ENCODE measurements around the gene MAPK6. TPM values are rescaled to one million over a fixed set of nuclear protein-coding genes. Genes with fewer than 3 reads are reported as not detected.

The MAPK6 gene
- total and polyA plus RNA-seq, 2 of the 4 experiments (the other 2 are of a cell fraction): 22.6 to 60.6 TPM

DNA sequence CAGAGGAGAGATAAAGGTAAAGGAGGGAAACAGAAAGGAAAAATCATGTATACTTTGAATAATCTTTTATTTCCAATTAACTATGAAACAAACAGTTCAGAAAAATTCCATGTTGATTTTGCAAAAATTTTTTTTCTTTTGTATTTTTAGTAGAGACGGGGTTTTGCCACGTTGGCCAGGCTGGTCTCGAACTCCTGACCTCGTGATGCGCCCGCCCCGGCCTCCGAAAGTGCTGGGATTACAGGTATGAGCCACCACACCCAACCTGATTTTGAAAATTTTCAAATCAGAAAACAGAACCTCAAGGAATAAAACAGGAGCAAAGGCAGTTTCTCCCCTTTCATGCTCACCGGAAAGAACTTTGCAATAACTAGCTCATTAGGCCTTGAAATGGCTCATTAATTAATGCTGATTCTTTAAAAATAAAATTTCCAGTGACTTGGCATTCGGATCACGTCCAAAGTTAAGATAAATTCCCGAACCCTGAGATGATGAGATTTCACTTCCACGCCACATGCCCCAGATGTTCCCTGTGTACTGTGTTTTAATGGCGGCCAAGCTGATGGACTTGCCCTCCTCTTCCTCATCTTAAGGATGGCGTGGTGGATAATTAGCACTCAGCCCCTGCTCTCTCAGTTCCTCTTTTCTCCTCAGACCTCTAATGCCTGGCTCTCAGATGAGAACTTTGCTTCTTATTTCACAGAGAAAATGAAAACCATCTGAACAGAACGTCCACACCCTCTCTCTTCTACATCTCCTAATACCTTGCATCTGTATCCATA lies 82.7 kb downstream of the MAPK6 start:
- no peaks in the 10 kb centered on the region for H4K20me1 ChIP-seq (ENCODE audit: insufficient read depth, low read length)
- WGBS, 2 experiments (ENCODE audit: extremely low coverage in 2 of 2, insufficient read length in 1 of 2): 93% methylated on average over 6 of the region's 16 CpGs; no CpG with 5 or more reads in 1 of the 2 experiments
- TF ChIP-seq, protein P1, sequence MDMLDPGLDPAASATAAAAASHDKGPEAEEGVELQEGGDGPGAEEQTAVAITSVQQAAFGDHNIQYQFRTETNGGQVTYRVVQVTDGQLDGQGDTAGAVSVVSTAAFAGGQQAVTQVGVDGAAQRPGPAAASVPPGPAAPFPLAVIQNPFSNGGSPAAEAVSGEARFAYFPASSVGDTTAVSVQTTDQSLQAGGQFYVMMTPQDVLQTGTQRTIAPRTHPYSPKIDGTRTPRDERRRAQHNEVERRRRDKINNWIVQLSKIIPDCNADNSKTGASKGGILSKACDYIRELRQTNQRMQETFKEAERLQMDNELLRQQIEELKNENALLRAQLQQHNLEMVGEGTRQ (IDR thresholded peaks at IDR 0.05; ENCODE audit: low read depth, low read length): no peak
- TF ChIP-seq MAFK (IDR thresholded peaks at IDR 0.05; ENCODE audit: low read depth, low read length) (no peak), MXI1 (IDR thresholded peaks at IDR 0.05; ENCODE audit: borderline replicate concordance, low read depth, low read length) (no peak), RFX5 (IDR thresholded peaks at IDR 0.05; ENCODE audit: low read depth, low read length) (no peak), SMC3 (IDR thresholded peaks at IDR 0.05; ENCODE audit: low read depth, low read length) (no peak), NFE2L2 (IDR thresholded peaks at IDR 0.05; ENCODE audit: low read depth, low read length) (no peak), POLR2A (IDR thresholded peaks at IDR 0.05; ENCODE audit: low read depth, low read length) (no peak)
- TF ChIP-seq, protein P2, sequence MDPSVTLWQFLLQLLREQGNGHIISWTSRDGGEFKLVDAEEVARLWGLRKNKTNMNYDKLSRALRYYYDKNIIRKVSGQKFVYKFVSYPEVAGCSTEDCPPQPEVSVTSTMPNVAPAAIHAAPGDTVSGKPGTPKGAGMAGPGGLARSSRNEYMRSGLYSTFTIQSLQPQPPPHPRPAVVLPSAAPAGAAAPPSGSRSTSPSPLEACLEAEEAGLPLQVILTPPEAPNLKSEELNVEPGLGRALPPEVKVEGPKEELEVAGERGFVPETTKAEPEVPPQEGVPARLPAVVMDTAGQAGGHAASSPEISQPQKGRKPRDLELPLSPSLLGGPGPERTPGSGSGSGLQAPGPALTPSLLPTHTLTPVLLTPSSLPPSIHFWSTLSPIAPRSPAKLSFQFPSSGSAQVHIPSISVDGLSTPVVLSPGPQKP (IDR thresholded peaks at IDR 0.05; ENCODE audit: borderline replicate concordance, low read depth, low read length): no peak
- TF ChIP-seq, protein P3, sequence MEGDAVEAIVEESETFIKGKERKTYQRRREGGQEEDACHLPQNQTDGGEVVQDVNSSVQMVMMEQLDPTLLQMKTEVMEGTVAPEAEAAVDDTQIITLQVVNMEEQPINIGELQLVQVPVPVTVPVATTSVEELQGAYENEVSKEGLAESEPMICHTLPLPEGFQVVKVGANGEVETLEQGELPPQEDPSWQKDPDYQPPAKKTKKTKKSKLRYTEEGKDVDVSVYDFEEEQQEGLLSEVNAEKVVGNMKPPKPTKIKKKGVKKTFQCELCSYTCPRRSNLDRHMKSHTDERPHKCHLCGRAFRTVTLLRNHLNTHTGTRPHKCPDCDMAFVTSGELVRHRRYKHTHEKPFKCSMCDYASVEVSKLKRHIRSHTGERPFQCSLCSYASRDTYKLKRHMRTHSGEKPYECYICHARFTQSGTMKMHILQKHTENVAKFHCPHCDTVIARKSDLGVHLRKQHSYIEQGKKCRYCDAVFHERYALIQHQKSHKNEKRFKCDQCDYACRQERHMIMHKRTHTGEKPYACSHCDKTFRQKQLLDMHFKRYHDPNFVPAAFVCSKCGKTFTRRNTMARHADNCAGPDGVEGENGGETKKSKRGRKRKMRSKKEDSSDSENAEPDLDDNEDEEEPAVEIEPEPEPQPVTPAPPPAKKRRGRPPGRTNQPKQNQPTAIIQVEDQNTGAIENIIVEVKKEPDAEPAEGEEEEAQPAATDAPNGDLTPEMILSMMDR (conservative IDR thresholded peaks at IDR 0.05; ENCODE audit: low read depth, low read length): no peak
- no peak overlapping the region for H3K4me3 ChIP-seq (ENCODE audit: insufficient read depth, low read depth, low read length)
- H3K18ac ChIP-seq (ENCODE audit: low read depth, low read length): peak overlapping the region; percentile 89
- no peak for DNase-seq
- H3K9me1 ChIP-seq (ENCODE audit: insufficient read depth, low read length): peaks cover 6% of the 10 kb centered on the region
- H4K5ac ChIP-seq (ENCODE audit: low read depth, low read length): peak overlapping the region; percentile 67
- H3K9me3 ChIP-seq (ENCODE audit: control insufficient read depth, insufficient read depth, low read length): no peaks in the 10 kb centered on the region
- CTCF ChIA-PET: no interaction called here
- H2BK120ac ChIP-seq (ENCODE audit: low read depth, low read length): peak overlapping the region; percentile 80
- in situ Hi-C loops (cut with MboI; ENCODE audit: low sequenced_read_pairs) (no loop called here), intact Hi-C loops (cut with micrococcal nuclease) (no loop called here), dilution Hi-C loops (cut with HindIII; ENCODE audit: low sequenced_read_pairs, unreplicated experiment) (no loop called here)
- H3K4me1 ChIP-seq (ENCODE audit: control insufficient read depth, insufficient read depth, low read length): peaks cover 7% of the 10 kb centered on the region
- H4K91ac ChIP-seq (ENCODE audit: insufficient read depth, low read depth, low read length): peak overlapping the region; percentile 40; the same call in 1 of the 2 replicates
- peak overlapping the region; percentile 53; the same call in 1 of the 2 replicates for H3K14ac ChIP-seq (replicated peaks; ENCODE audit: low read depth, low read length)
- POLR2A ChIA-PET (ENCODE audit: unreplicated experiment): no interaction called here
- H3K79me1 ChIP-seq (ENCODE audit: low read depth in 1 of 2, low read length in 2 of 2): 0 out of 4 replicates have a peak, but pooled peaks cover 0 to 4% of the 10 kb centered on the region in 2 experiments
- peak overlapping the region; percentile 67 for H2AK5ac ChIP-seq (ENCODE audit: low read depth, low read length)
- peak overlapping the region; percentile 18; the same call in 1 of the 3 replicates for H2BK15ac ChIP-seq (ENCODE audit: low read depth, low read length)
- no peak overlapping the region; the same call in 1 of the 2 replicates for H3K27ac ChIP-seq (ENCODE audit: insufficient read depth, low read length)
- ATAC-seq (ENCODE audit: low read depth): no peak
- no peak overlapping the region for H3K56ac ChIP-seq (ENCODE audit: extremely low read depth, insufficient read depth, low read length)
- no peak overlapping the region for H4K8ac ChIP-seq (ENCODE audit: low read depth in 2 of 2, low read length in 2 of 2)
- H3K4ac ChIP-seq (ENCODE audit: low read depth, low read length): peak overlapping the region; percentile 2
- no peaks in the 10 kb centered on the region for H3K36me3 ChIP-seq (ENCODE audit: control insufficient read depth, insufficient read depth, low read length)
- no peak overlapping the region for H3K23ac ChIP-seq (ENCODE audit: low read depth, low read length)
- H2BK20ac ChIP-seq (ENCODE audit: low read depth, low read length): peak overlapping the region; percentile 3; the same call in 1 of the 2 replicates
- no peaks in the 10 kb centered on the region for H3K27me3 ChIP-seq (ENCODE audit: control insufficient read depth, insufficient read depth, low read length)
- H3K9ac ChIP-seq (ENCODE audit: low read depth, low read length): no peak overlapping the region
- no peak overlapping the region for H2AFZ ChIP-seq (replicated peaks; ENCODE audit: low read length, poor library complexity)
- no peak overlapping the region for H2BK5ac ChIP-seq (ENCODE audit: low read depth, low read length, poor library complexity, severe bottlenecking)
- no TSS peak for BruUV-seq (replicated peaks)
- H3K4me2 ChIP-seq (ENCODE audit: low read depth, low read length): no peak overlapping the region
- no peak overlapping the region for H2AK9ac ChIP-seq (replicated peaks; ENCODE audit: low read depth, low read length, poor library complexity)

Data from IMR-90 (cell line).